CD8-positive, alpha-beta memory T cell (primary cell): ENCODE results near the gene DENND2C. TPM values are rescaled to one million over a fixed set of nuclear protein-coding genes. Genes with fewer than 3 reads are reported as not detected.

Source experiments
- CTCF ChIA-PET: fragments of 350-600 bp; sonication (Branson Sonifier 250); formaldehyde crosslinking; loops from one replicate; lab custom pipeline; 2021; ENCODE audit warnings: antibody characterized with exemption; lab: Charles Lee
- POLR2A ChIA-PET: fragments of 350-600 bp; sonication (Branson Sonifier 250); formaldehyde crosslinking; loops from one replicate; lab custom pipeline; 2021; ENCODE audit warnings: antibody characterized with exemption; lab: Charles Lee
- DNase-seq, 5 donors: peaks; one replicate each; pipeline versions ENCODE4 v3.0.0 to v3.0.0-alpha.2; 2020 to 2022; ENCODE audit warnings: mixed read lengths in 1 of 5
- H3K27ac ChIP-seq: one replicate; pipeline ENCODE4 v1.7.0; 2013; ENCODE audit warnings: low read depth, mild to moderate bottlenecking, low read length, moderate library complexity
- H3K27me3 ChIP-seq: 2 replicates; pipeline ENCODE4 v1.7.0; 2013; ENCODE audit warnings: low read length, mild to moderate bottlenecking; ENCODE audit not compliant: insufficient read depth, poor library complexity, severe bottlenecking
- H3K36me3 ChIP-seq: 2 replicates; pipeline ENCODE4 v1.7.0; 2013; ENCODE audit warnings: mild to moderate bottlenecking, low read length, moderate library complexity; ENCODE audit not compliant: insufficient read depth
- H3K4me1 ChIP-seq: 2 replicates; pipeline ENCODE4 v1.7.0; 2013; ENCODE audit warnings: mild to moderate bottlenecking, low read length, moderate library complexity; ENCODE audit not compliant: insufficient read depth
- H3K4me3 ChIP-seq: 2 replicates; pipeline ENCODE4 v1.7.0; 2013; ENCODE audit warnings: mild to moderate bottlenecking, low read length
- H3K9me3 ChIP-seq: 2 replicates; pipeline ENCODE4 v1.7.0; 2013; ENCODE audit warnings: mild to moderate bottlenecking, low read length
- H3K27ac Mint-ChIP-seq, 8 donors: one replicate each; pipeline ENCODE4 v1.8.0; 2020 to 2021; ENCODE audit warnings: mixed read lengths in 8 of 8, mild to moderate bottlenecking in 6 of 8, inconsistent platforms in 3 of 8, moderate library complexity in 3 of 8
- H3K27me3 Mint-ChIP-seq, 2 donors: one replicate each; pipeline ENCODE4 v1.8.0; 2020 to 2021; ENCODE audit warnings: mixed read lengths in 2 of 2, mild to moderate bottlenecking in 1 of 2, moderate library complexity in 1 of 2
- H3K36me3 Mint-ChIP-seq, 3 donors: one replicate each; pipeline ENCODE4 v1.8.0; 2020 to 2021; ENCODE audit warnings: mixed read lengths in 3 of 3, inconsistent platforms in 1 of 3, mild to moderate bottlenecking in 1 of 3
- H3K4me1 Mint-ChIP-seq, 3 donors: one replicate each; pipeline ENCODE4 v1.8.0; 2020 to 2021; ENCODE audit warnings: mixed read lengths in 3 of 3, inconsistent platforms in 1 of 3, mild to moderate bottlenecking in 1 of 3
- H3K4me3 Mint-ChIP-seq, 7 donors: one replicate each; pipeline ENCODE4 v1.8.0; 2020 to 2021; ENCODE audit warnings: mixed read lengths in 7 of 7, mild to moderate bottlenecking in 6 of 7, moderate library complexity in 4 of 7, inconsistent platforms in 2 of 7
- H3K9me3 Mint-ChIP-seq, 5 donors: one replicate each; pipeline ENCODE4 v1.8.0; 2020 to 2022; ENCODE audit warnings: mixed read lengths in 5 of 5, mild to moderate bottlenecking in 3 of 5, moderate library complexity in 2 of 5, inconsistent platforms in 1 of 5
- polyA plus RNA-seq: library from polyadenylated mRNA; unstranded; fragments of 300-500 nt; fragmentation: Illumina TruSeq; gene quantifications from one replicate; pipeline ENCODE4 v1.2.3, GENCODE V29; 2021
- total RNA-seq, 2 experiments: library from RNA; stranded (reverse); gene quantifications; one replicate each; pipeline ENCODE4 v1.2.3, GENCODE V29; 2021

The DENND2C gene
- total and polyA plus RNA-seq, 3 experiments from 2014 or later = 0.47 to 0.75 (median 0.59) TPM

- Mint-ChIP-seq H3K27me3 (no peaks in the 10 kb centered on the region), H3K9me3 (no peaks in the 10 kb centered on the region), H3K4me1 (peaks cover 6 to 20% (median 7%) of the 10 kb centered on the region in 3 donors), H3K27ac (peak overlapping the region in 1 of 8 donors; percentile 39), H3K4me3 (peak overlapping the region in 1 of 7 donors; percentile 58), H3K36me3 (peaks cover 12 to 78% (median 19%) of the 10 kb centered on the region in 3 donors)
- Histone ChIP-seq H3K9me3 (no peaks in the 10 kb centered on the region), H3K36me3 (peaks cover 32% of the 10 kb centered on the region), H3K27me3 (no peaks in the 10 kb centered on the region), H3K4me3 (no peak overlapping the region), H3K27ac (no peak overlapping the region), H3K4me1 (peaks cover 5% of the 10 kb centered on the region)
- ChIA-PET CTCF (no interaction called here), POLR2A (no interaction called here)
- DNase-seq = no peak
Measured at GRCh38 chr1:114710360-114710759, 40.5 kb upstream of the DENND2C start.

- H3K4me3 ChIP-seq = no peak overlapping the region
- H3K27me3 ChIP-seq = no peaks in the 10 kb centered on the region
- no peaks in the 10 kb centered on the region for H3K4me1 ChIP-seq
- H3K36me3 ChIP-seq = peaks cover 27% of the 10 kb centered on the region
- CTCF ChIA-PET = no interaction called here
- no peak overlapping the region for H3K4me3 Mint-ChIP-seq
- no peaks in the 10 kb centered on the region for H3K27me3 Mint-ChIP-seq
- H3K27ac ChIP-seq = no peak overlapping the region
- peaks cover 0 to 3% (median 0%) of the 10 kb centered on the region in 3 donors for H3K4me1 Mint-ChIP-seq
- H3K36me3 Mint-ChIP-seq = peaks cover 6 to 68% (median 16%) of the 10 kb centered on the region in 3 donors
- H3K9me3 Mint-ChIP-seq = no peaks in the 10 kb centered on the region
- no peaks in the 10 kb centered on the region for H3K9me3 ChIP-seq
- no peak overlapping the region for H3K27ac Mint-ChIP-seq
- no peak for DNase-seq
- POLR2A ChIA-PET = no interaction called here
Measured at GRCh38 chr1:114707604-114708003, 37.8 kb upstream of the DENND2C start.

- no peak overlapping the region for H3K27ac Mint-ChIP-seq
- Histone ChIP-seq H3K36me3 (peaks cover 19% of the 10 kb centered on the region), H3K4me1 (no peaks in the 10 kb centered on the region), H3K4me3 (no peak overlapping the region), H3K9me3 (no peaks in the 10 kb centered on the region), H3K27me3 (no peaks in the 10 kb centered on the region), H3K27ac (no peak overlapping the region)
- POLR2A ChIA-PET = no interaction called here
- no peaks in the 10 kb centered on the region for H3K9me3 Mint-ChIP-seq
- no peak for DNase-seq
- H3K4me1 Mint-ChIP-seq = no peaks in the 10 kb centered on the region
- H3K27me3 Mint-ChIP-seq = peaks cover 0 to 7% of the 10 kb centered on the region in 2 donors
- peaks cover 0 to 34% (median 9%) of the 10 kb centered on the region in 3 donors for H3K36me3 Mint-ChIP-seq
- no peak overlapping the region for H3K4me3 Mint-ChIP-seq
- CTCF ChIA-PET = no interaction called here
Measured at GRCh38 chr1:114703242-114703641, 33.4 kb upstream of the DENND2C start.

GRCh38 chr1:114702737-114703136, 32.9 kb upstream of the DENND2C start:
- Histone ChIP-seq H3K9me3 (no peaks in the 10 kb centered on the region), H3K36me3 (peaks cover 13% of the 10 kb centered on the region), H3K4me3 (no peak overlapping the region), H3K4me1 (no peaks in the 10 kb centered on the region), H3K27ac (no peak overlapping the region), H3K27me3 (no peaks in the 10 kb centered on the region)
- Mint-ChIP-seq H3K4me3 (no peak overlapping the region), H3K9me3 (no peaks in the 10 kb centered on the region), H3K4me1 (no peaks in the 10 kb centered on the region), H3K27ac (peak overlapping the region in 1 of 8 donors; percentile 50), H3K36me3 (peaks cover 0 to 29% (median 7%) of the 10 kb centered on the region in 3 donors), H3K27me3 (peaks cover 0 to 7% of the 10 kb centered on the region in 2 donors)
- ChIA-PET POLR2A (no interaction called here), CTCF (no interaction called here)
- no peak for DNase-seq

- DNase-seq = no peak
- Mint-ChIP-seq H3K27me3 (peaks cover 4 to 7% of the 10 kb centered on the region in 2 donors), H3K36me3 (peaks cover 0 to 21% (median 1%) of the 10 kb centered on the region in 3 donors), H3K27ac (no peak overlapping the region), H3K4me3 (no peak overlapping the region), H3K4me1 (no peaks in the 10 kb centered on the region), H3K9me3 (no peaks in the 10 kb centered on the region)
- peaks cover 6% of the 10 kb centered on the region for H3K36me3 ChIP-seq
- POLR2A ChIA-PET = no interaction called here
- H3K4me1 ChIP-seq = no peaks in the 10 kb centered on the region
- no peaks in the 10 kb centered on the region for H3K27me3 ChIP-seq
- H3K27ac ChIP-seq = no peak overlapping the region
- CTCF ChIA-PET = no interaction called here
- no peak overlapping the region for H3K4me3 ChIP-seq
- H3K9me3 ChIP-seq = no peaks in the 10 kb centered on the region
Measured at GRCh38 chr1:114701931-114702330, 32.1 kb upstream of the DENND2C start.

GRCh38 chr1:114700036-114700600, 30.3 kb upstream of the DENND2C start:
- Histone ChIP-seq H3K4me3 (no peak overlapping the region), H3K27me3 (no peaks in the 10 kb centered on the region), H3K27ac (no peak overlapping the region), H3K36me3 (no peaks in the 10 kb centered on the region), H3K4me1 (no peaks in the 10 kb centered on the region), H3K9me3 (no peaks in the 10 kb centered on the region)
- no peaks in the 10 kb centered on the region for H3K9me3 Mint-ChIP-seq
- H3K27ac Mint-ChIP-seq = no peak overlapping the region
- H3K36me3 Mint-ChIP-seq = peaks cover 0 to 6% (median 0%) of the 10 kb centered on the region in 3 donors
- peaks cover 6 to 7% of the 10 kb centered on the region in 2 donors for H3K27me3 Mint-ChIP-seq
- CTCF ChIA-PET = no interaction called here
- no peak for DNase-seq
- no peaks in the 10 kb centered on the region for H3K4me1 Mint-ChIP-seq
- no peak overlapping the region for H3K4me3 Mint-ChIP-seq
- POLR2A ChIA-PET = no interaction called here

DNA sequence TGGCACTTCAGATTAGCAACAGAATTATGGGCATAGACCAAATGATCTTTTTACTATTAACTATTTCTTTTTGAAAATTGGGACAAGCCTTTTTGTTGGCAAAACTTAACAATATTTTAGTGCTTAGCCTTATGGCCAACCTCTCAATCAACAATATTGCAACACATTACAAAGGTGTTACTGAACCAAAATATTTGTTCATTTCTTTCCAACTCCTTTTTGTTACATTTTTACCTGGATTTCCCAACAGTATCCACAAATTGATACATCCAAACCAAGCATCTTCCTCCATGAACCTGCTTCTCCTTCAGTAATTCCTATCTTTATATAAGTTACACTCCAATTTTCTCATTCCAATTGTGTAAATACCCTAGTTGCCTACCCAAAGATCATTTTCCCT, 27.0 kb upstream of the DENND2C start:
- Histone ChIP-seq H3K27ac (no peak overlapping the region), H3K4me3 (no peak overlapping the region), H3K4me1 (no peaks in the 10 kb centered on the region), H3K36me3 (no peaks in the 10 kb centered on the region), H3K9me3 (no peaks in the 10 kb centered on the region), H3K27me3 (no peaks in the 10 kb centered on the region)
- H3K27me3 Mint-ChIP-seq = peaks cover 11 to 14% of the 10 kb centered on the region in 2 donors
- DNase-seq = no peak
- H3K27ac Mint-ChIP-seq = peak overlapping the region in 1 of 8 donors; percentile 17
- no peaks in the 10 kb centered on the region for H3K4me1 Mint-ChIP-seq
- POLR2A ChIA-PET = no interaction called here
- H3K36me3 Mint-ChIP-seq = no peaks in the 10 kb centered on the region
- CTCF ChIA-PET = no interaction called here
- no peak overlapping the region for H3K4me3 Mint-ChIP-seq
- no peaks in the 10 kb centered on the region for H3K9me3 Mint-ChIP-seq

DNA sequence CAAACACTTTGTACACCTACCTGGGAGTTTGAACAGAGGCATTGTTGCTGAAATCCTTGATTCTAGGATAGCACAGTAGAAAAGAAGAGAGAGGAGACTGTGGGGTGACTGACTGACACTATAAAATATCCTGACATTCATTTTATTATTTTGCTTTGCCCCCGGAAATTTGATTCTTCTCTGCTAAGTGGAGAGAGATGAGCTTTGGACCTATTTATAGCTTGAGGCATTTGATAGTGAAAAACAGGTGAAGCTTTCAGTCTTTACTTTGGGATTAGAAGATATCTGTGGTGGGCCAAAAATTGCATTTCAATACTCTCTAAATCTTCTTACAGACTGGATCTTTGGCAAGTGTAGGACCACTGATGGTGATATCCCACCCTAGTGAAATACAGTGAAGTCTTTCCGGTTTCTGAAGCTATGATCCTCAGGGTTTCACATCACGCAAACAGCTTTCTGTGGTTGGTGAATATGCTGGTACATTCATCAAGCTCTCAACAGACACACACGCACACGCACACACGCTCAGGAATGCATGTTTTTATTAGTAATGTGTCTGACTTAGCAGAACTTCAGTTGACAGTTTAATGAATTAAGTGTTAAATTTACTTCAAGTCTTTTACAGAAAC, 25.7 kb upstream of the DENND2C start, which contains the start of gene AMPD1:
Gene AMPD1 (minus strand): TSS at position 117 of the 629 bp plus-strand sequence. CDS start 75 bp downstream, at position 42.
- H3K36me3 ChIP-seq = no peaks in the 10 kb centered on the region
- no peaks in the 10 kb centered on the region for H3K9me3 ChIP-seq
- no peak within 1 kb of the TSS for H3K4me3 ChIP-seq
- H3K4me1 ChIP-seq = no peaks in the 10 kb centered on the region
- ChIA-PET CTCF (interaction anchor here (1.2 kb wide), 1 partner anchor 8 kb away, joined by 3 read pairs; no protein-coding TSS in a partner anchor), POLR2A (interaction anchor here (0.5 kb wide), 1 partner anchor 73 kb away, joined by 3 read pairs; no protein-coding TSS in a partner anchor)
- H3K27ac ChIP-seq = no peak within 1 kb of the TSS
- no peak for DNase-seq
- H3K9me3 Mint-ChIP-seq = no peaks in the 10 kb centered on the region
- H3K4me3 Mint-ChIP-seq = no peak within 1 kb of the TSS
- no peaks in the 10 kb centered on the region for H3K27me3 ChIP-seq
- H3K27ac Mint-ChIP-seq = no peak within 1 kb of the TSS
- H3K4me1 Mint-ChIP-seq = no peaks in the 10 kb centered on the region
- H3K36me3 Mint-ChIP-seq = no peaks in the 10 kb centered on the region
- H3K27me3 Mint-ChIP-seq = peaks cover 16 to 23% of the 10 kb centered on the region in 2 donors
